DMS153 treated with DMSO at 0.1 percent for 48 hours (cell line): ENCODE measurements around the gene BLCAP.
A peak's percentile ranks its signal among the peaks of the same experiment; 100 is the strongest.
"Not testable (repeated sequence)": the region's sequence is repeated elsewhere in the genome, so short reads cannot be mapped to it uniquely, and the experiment has no call there.

Source experiments
- DNase-seq: peaks from one replicate; lab custom pipeline; 2025; ENCODE audit not compliant: unreplicated experiment; lab: John Stamatoyannopoulos, UW

The BLCAP gene, protein sequence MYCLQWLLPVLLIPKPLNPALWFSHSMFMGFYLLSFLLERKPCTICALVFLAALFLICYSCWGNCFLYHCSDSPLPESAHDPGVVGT

DNA sequence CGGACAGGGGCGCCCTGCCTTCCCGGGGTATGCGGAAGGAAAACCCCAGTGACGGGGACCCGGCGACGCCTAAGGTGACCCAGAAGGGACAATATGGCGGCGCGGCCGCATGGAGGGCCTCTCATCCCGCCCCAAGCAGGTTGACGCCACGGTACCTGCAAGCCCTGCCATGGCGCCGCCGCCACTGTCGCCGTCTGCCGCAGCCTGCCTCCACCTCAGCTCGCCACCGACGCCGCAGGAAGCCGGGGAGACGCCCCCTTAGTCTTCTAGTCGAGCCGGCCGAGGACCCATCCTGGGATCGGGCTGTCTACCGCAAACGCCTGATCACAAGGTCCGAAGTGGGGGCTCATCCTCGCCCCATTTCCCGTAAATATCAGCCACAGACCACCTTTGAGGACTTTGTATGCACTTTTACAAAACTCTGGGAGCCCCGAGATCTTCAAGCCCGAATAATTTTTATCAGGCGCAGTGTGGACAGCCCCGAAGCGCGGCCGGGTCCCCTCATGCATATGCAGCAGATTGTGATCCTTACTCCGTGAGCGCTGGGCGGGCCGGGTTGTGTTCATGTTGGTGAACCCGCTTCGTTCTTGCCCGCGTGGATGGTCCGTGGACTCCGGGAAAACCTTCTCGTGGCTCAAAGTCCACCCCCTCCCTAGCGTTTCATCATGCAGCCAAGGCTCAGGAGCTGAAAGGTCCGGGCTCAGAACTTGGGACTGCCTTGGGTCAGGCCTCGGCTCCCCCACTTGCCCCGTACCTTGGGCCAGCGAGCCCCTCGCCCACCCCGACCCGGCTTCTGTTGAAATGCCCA, at the start of gene BLCAP:
Gene BLCAP, minus strand, starts transcription at position 239 of the 808 bp plus-strand sequence. CDS start 8,702 bp downstream, outside the sequence.
- peak; percentile 94 for DNase-seq

DNA sequence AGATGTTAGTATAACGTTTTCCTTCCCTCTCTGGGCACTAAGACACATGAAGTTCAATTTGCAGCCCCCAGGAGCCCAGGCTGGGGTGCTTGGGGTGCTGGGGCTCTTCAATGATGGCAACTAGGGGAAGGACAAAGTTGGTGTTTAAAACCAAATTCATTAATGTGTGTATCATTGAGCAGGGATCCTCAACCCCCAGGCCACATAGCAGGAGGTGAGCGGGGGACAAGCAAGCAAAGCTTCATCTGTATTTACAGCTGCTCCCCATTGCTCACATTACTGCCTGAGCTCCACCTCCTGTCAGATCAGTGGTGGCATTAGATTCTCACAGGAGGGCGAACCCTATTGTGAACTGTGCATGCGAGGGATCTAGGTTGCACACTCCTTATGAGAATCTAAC, 49.8 kb upstream of the BLCAP start:
- DNase-seq, result not testable (repeated sequence)

DNA sequence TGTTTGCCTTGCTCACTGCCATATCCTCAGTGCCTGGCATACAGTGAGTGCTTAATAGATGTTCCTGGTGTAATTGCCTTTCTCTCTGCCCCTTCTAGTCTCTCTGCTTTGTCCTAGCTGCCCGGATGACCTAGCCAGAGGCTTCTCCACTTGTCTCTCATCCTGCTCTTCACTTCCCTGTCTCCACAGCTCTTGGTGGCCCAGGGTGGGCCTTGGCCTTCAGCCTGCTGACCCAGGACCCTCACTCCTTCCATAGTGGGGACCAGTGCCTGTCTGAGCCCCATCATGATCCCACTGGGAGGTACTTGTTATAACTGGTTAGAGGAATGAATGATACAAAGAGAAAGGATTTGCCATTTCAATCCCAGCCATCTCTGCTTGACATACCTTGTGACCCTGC, 49.2 kb upstream of the BLCAP start:
- DNase-seq, result no peak

DNA sequence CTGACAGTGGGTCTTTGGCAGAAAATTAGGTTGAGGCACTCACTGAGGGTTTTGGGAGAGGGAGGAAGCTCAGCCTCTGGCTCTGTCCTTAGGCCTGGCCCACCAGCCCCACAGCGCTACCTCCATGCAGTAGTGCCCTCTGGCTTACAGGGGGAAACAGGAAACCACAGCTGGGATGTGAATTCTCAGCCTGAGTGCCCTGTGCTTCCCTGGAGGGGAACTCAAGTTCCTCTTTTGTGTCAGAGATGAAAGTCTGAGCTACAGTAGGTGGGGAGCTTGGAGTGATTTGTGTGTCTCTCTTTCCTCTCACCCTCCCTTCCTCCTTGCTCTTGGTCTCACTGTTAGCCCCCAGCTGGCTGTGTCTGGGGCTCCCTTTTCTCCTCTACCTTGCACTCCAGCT, 48.2 kb upstream of the BLCAP start:
- no peak for DNase-seq

DNA sequence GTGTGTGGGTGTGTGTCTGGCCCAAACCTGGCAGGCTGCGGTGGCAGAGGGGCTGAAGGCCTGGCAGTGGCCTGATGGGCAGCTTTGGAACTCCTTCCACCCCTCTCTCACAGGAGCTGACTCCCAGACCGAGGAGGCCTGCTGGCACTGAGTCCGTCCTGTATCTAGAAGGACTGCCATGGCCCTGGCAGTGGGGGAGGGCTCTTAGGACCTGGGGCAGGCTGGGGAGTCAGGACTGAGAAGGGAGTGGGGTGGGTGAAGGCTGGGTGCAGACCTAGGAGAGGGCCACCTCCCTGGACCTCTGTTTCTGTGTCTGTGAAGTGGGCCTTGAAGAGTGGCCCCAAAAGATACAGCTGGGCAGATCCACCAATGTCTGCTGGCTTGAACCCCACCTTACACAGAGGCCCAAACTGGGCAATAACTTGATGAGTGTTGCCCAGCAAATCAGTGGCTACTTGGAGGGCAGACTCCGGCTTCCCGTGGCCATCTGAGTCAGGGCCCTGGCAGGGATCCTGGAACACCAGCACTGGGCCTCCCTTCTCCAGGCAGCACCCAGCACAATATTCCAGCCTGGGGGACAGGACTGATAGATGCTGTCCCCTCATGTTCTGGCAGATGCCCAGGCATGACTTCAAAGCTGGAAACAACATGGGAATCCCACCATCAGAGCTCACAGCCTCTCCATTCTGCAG, 46.7 kb upstream of the BLCAP start:
- DNase-seq, result no peak

DNA sequence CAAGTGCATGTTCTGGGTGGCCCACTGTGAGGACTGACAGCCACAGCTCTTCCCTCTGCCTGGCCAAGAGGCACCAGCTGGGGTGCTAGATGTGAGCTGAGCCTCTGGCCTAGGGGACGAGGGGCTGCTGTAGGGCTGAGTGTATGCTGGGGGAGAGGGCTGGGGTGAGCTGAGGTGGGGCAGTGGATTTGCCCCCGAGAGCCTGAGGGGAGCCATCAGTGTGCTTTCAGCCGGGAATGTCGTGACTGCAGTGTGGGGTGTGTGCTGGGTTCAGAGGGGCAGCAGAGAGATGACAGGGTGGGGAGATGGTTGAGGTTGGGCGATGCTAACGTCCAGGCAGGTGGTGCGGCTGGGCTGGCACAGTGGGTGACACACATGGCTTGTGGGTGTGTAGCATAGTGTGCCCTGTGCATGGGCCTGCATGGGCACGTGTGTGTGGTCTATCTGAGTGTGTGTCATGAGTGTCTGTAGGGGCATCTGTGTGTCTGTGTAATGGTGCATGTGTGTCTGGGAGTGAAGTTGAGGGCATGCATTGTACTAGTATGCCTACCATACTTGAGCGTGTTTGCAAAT, 46.0 kb upstream of the BLCAP start:
- DNase-seq, result no peak

DNA sequence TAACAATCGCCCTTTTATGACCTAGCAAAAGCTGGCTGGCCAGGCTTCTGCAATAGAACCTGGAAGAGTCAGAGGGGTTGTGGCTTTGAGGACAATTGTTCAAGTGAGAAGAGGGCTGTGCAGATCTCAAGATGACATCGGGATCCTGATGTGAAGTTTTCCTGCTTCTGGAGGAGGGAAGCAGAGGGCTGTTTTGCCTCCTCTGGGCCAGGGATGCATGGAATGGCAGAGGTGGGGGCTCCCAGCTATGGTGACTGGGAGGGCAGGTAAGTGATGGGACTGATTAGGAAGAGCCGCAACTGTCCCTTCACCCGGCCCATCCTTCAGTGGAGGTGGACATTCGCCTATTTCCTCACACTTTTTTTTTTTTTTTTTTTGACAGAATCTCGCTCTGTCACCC, 43.4 kb upstream of the BLCAP start:
- DNase-seq, result no peak

DNA sequence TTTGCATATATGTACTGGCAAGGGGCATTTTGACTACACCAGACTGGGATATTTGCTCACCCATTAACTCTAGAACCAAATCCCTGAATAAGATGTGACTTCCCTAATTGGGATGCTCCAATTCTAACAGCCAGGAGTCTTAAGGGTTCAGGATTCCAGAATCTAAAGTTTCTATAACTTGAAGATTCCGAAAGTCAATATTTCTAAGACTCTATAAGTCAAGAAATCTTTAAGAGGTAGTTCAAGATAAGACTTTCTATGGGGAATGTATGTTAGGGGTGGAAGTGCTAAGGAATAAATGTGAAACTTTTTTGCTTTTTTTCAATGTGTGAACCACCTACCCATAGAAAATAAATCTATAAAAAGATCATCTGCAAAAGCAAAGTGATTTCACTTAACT, 42.7 kb upstream of the BLCAP start:
- DNase-seq, result no peak

DNA sequence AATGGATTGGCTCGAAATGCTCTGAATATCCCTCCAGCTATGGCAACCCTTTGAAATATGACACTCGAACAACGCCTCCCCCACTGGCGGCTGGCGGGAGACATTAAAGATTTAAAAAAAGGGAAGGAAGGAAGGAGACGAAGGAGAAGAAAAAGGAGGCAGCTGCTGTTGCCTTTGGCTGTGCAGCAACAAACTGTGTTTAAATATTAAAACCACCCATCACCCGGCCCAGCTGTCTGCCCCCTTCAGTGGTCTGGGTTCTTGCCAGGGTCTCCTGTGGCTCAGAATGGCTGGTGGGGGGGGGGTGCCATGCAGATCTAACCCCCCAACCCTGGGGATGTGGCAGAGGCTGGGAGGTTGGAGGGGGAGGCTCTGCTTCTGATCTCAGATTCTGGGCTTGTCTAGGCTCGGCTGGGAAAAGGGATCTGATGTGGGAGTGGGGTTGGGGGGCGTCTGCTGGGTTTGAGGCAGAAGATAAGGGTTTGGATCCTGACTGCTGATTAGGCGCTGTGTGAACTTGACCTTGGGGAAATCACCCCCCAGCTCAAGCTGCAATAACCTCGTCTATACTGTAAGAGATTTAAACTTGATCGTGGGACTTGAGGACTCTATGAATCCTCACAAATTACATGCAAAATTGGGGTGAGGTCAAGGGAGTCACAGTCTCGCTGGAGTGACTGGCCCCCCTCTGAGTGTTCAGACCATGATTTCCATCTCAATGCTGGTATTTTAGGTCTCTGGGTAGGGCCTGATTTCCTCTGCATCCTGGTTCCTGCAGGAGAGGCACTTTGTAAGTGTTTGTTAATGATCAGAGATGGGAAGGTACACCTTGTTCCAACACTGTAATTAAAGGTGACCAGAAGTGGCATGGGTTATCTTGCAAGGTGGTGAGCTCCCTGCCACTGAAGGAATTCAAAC, 40.3 kb upstream of the BLCAP start:
- DNase-seq, result peak; percentile 17

DNA sequence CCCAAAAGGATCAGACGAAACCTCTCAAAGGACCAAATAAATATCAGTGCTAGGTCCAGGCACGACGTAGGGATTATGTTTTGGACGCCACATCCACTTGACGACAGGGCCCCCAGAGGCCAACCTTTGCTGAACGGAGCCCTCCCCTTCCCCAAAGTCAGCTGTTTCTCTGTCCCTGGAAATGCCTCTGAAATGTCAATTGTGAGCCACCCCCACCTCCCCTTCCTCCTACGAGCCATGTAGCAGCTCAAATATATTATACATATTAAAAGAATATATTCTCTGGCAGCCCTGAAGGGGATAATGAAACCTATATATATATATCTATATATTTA, 39.6 kb upstream of the BLCAP start:
- DNase-seq, result no peak

DNA sequence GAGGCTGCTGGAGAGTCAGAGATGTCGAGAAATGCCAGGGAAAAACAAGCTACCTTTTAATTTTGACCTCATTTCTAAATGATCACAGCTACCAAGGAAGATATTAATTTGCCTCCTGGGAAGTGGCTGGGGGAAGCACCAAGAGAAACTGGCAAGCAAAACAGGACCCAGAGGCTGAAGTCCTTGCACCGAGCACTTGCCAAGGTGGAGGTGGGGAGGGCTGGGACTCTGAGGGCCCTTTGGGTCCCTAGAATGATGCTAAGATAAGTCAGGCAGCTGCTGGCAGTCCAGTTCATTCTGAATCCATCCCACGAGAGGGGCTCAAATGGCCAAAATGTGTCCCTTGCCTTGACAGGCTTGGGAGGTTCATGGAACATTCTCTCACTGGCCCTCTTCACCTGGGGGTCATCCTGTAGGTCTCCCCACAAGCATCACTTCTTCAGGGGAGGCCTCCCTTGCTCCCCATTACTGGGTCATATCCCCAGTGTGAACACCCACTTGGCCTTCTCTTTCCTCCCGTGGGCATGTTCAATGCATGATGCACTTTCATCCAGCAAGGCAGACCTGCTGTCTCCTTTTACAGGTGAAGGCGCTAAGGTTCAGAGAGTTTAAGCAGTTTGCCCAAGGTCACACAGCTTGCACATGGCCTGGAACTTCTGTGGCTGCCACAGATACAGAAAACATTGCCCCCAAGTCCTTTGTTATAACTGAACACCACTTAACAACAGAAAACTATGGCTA, 39.1 kb upstream of the BLCAP start:
- DNase-seq, result no peak

DNA sequence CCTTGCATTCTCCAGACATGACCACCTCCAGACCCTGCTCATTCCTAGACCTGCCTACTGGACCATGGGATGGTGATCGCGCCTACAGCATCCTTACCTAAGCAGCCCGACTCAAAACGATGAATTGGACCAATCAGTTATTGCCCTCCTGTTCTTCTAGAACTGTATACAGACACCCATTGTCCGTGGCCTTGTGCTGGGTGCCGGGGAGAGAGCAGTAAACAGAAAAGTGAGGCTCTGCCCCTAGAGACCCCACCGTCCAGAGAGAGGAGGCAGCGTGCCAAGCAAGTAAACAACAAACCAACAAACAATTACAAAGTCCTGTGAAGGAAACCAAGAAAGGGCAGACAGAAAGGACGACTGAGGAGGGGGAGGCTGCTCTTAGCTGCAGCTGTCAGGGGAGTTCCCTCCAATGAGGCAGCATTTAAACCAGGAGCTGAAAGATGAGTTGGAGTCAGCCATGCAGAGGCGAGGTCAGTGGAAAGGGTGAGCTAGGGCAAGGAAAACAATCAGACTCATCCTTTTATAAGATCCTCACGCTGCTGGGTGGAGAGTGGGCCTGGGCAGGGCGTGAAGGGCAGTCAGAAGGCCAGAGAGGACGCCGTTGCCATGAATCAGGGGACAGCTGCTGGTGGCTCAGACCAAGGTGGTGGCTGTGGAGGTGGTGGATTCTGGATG, 37.6 kb upstream of the BLCAP start:
- no peak for DNase-seq

DNA sequence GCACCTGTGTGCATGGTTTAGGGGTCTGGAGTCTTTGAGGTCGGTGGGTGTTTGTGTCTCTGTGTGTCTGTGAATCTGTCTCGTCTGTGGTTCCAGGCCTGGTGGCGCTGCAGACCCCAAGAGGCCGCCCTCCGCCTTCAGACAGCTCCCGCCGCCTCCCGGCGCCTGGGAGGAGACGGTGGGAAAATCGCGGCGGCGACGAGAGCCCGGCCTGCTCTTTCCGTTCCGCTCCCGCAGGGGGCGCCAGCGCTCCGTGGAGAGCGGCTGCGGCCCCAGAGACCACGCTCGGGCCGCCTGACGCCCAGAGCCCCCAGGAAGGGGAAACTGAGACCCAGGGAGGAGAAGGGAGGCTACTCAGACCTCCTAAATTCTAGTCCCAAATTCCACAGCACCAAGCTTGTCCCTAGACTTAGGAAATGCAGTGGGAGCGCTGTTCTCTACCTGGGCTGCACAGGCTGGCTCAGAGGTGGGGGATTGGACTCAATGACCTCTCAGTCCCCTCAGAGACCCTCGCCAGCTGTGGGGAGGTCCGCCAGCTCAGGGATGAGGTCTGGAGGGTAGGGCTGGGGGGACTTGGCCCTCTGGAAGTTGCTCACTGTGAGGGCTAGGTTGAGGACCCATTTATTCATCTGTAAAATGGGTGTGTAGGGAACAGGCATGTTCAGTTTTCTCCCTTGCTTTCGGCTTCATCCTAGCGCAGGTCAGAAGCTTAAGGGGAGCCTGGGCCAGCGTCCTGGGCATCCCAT, 36.9 kb upstream of the BLCAP start:
- peak; percentile 55 for DNase-seq

DNA sequence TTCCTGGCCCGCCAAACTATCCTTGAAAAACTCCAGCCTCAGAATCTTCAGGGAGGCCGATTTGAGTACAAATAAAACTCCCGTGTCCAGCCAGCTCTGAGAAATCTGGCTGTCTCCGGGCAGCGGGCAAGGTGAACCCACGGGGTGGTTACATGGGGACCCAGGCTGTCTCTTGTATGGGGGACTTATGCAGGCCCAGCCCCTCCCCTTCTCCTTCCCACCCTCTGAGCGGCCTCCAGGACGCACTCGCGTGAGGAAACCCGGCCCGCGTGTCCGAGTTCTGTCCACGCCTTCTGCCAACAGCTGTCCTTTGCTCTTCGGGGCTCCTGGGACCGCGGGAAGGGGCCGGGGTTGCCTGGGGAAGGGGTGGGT, 36.3 kb upstream of the BLCAP start:
- no peak for DNase-seq

DNA sequence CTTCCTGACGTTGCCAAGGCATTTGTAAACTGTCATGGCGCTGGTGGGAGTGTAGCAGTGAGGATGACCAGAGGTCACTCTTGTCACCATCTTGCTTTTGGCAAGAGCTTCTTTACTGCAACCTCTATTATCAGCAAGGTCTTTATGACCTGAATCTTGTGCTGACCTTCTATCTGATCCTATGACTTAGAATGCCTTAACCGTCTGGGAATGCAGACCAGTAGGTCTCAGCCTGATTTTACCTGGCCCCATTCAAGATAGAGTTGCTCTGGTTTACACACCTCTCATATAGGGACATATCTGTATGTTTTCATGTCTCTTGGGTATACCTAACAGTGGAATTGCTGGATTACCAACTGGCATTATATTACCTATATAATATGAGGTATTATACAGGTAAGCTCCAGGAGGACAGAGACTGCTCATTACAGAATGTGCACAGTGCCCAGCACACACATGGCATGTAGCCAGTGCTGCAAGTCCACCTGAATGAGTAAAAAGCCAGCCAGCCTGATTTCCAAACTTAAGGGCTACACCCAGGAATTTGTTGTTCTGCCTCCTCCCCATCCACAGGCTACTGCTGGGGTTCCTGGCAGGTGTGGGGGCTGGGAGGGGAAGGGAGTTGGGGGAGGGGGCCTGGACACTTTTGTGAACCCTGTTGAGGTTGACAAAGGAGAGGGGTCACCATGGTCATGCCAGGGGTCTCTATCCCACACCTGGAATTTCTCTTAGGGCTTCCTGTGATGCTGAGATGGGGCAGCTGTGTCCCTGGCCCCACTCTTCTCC, 35.2 kb upstream of the BLCAP start:
- no peak for DNase-seq

DNA sequence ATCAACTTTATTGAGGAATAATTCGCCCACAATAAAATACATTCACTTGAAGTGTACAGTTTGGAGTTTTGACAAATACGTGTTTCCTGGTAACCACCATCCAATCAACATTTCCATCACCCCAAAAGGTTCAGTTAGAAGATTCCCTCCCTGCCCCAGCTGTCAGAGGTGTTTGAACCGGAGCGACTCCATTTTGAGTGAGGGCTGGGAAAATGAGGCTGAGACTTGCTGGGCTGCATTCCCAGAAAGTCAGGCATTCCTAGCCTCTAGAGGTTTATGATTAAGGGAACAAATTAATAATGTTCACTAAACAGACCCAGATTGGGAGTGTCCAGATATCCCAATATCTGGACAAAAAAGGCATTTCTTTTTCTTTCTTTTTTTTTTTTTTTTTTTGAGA, 33.0 kb upstream of the BLCAP start:
- no peak for DNase-seq

DNA sequence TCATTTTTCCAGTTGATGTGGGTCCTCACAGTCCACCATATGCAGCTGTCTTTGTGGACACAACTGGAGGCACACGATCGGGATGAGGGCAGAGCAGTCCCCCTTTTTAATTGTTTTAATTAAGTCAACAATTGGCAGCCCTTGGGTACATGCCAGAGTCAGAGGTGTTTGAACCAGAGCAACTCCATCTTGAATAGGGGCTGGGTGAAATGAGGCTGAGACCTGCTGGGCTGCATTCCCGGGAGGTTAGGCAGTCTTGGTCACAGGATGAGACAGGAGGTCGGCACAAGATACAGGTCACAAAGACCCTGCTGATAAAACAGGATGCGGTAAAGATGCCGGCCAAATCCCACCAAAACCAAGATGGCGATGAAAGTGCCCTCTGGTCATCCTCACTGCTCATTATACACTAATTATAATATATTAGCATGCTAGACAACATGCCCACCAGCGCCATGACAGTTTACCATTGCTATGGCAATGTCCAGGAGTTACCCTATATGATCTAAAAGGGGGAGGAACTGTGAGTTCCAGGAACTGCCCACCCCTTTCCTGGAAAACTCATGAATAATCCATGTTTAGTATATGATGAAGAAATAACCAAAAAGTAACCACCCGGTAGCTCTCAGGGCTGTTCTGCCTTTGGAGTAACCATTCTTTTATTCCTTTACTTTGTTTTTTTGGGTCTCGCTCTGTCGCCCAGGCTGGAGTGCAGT, 31.8 kb upstream of the BLCAP start:
- DNase-seq, result no peak

DNA sequence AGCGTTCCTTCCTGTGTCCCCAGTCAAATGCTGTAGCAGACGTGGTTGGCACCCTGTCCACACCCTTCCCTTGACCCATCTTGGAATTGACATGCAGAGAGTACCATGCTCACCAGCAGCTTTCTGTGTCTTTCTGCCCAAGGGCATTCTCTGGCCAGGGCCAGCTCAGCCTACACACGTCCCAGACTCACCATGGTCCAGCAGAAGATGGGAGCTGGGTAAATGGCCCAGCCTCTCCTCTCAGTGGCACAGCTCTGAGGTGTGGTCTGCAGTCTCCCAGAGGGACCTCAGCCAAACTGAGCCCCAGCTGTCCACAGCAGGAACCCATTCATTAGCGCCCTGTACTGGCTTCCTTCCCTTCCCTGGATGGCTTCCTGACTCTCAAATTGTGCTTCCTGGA, 31.1 kb upstream of the BLCAP start:
- no peak for DNase-seq
